ENCODE data around the gene COLEC11. TPM values are rescaled to one million over a fixed set of nuclear protein-coding genes. Genes with fewer than 3 reads are reported as not detected.
"Not testable (repeated sequence)": the region's sequence is repeated elsewhere in the genome, so short reads cannot be mapped to it uniquely, and the experiment has no call there.

COLEC11 gene
- total RNA-seq, 1 donor from 2014 or later, result not detected

DNA sequence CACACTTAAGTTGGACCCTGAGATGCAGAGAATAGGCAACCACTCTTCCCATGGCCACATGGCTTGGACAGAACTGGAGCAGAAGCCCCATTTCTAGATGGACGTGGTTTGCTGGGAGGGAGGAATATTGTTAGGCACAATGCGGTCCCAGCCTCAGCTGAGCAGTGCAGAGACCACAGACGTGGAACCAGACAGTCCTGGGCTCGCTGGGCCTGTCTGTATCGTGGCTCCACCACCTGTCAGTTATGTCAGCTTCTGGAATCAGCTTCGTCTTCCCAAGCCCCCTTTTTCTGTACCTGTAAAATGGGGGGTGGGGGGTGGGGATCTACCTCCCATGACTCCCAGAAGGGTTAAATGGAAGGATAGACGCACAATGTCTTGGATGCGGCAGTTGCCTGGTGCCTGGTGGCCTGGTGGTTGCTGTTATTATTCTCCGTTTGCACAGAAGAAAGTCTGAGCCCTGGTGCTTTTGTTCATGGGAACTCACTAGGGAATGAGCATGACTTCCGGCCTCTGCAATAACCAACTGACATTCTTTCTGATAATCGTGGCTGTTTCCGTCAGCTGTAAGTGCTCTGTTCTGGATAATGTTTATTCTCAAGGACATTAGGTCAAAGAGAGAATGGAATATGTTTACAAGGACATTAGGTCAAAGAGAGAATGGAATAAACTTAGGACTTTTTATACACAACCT, 31.4 kb downstream of the COLEC11 start:
- ATAC-seq, result peak; percentile 10

GRCh38 chr2:3626812-3627499, 32.0 kb downstream of the COLEC11 start:
- peak; percentile 28 for ATAC-seq

- ATAC-seq, result no peak
Observed at GRCh38 chr2:3627500-3628100, 32.7 kb downstream of the COLEC11 start.

- ATAC-seq, result no peak
Observed at GRCh38 chr2:3628241-3628679, 33.3 kb downstream of the COLEC11 start.

DNA sequence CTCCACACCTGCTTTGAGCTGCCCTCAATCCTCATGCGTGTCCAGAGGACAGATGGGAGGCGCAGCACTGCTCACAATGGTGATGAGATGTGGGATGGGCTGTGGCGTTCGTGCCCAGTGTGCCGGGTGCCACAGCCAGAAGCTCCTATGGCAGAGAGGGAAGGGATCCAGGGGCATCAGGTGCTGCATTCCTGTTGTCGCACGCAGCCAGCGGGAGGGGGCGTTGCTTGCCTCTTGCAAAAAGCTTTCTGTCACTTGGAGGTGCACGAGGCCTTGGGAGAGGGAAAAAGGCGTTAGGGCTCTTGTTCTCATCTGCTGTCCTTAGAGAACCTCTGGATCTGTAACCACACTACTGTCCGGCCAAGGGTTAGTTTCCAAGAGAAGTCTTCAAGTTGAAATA, 33.9 kb downstream of the COLEC11 start:
- no peak for ATAC-seq

DNA sequence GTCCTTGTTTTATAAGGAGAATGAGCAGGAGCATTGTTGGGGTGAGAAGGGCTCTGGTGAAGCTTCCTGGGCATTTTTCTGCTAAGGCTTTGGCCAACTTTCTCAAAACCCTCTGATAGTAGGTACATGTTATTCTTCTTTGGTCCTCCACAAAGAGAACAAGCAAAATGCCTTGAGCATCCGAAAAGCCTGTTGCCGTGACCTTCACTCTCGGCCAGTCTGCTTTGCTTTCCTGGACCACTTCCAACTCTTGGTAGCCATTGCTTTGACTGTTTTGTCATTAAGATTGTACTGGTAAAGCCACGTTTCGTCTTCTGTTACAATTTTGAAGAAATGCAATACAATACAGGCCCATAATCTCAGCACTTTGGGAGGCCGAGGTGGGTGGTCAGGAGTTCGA, 35.7 kb downstream of the COLEC11 start:
- no peak for ATAC-seq

- no peak for ATAC-seq
Observed at GRCh38 chr2:3631161-3631850, 36.4 kb downstream of the COLEC11 start.

GRCh38 chr2:3631851-3632659, 37.1 kb downstream of the COLEC11 start:
- ATAC-seq, result no peak

- ATAC-seq, result peak; percentile 69
Observed at GRCh38 chr2:3633089-3633981, 38.4 kb downstream of the COLEC11 start.

- ATAC-seq, result no peak
Observed at GRCh38 chr2:3633982-3634595, 39.2 kb downstream of the COLEC11 start.

- ATAC-seq, result no peak
Observed at GRCh38 chr2:3634596-3635121, 39.7 kb downstream of the COLEC11 start.

DNA sequence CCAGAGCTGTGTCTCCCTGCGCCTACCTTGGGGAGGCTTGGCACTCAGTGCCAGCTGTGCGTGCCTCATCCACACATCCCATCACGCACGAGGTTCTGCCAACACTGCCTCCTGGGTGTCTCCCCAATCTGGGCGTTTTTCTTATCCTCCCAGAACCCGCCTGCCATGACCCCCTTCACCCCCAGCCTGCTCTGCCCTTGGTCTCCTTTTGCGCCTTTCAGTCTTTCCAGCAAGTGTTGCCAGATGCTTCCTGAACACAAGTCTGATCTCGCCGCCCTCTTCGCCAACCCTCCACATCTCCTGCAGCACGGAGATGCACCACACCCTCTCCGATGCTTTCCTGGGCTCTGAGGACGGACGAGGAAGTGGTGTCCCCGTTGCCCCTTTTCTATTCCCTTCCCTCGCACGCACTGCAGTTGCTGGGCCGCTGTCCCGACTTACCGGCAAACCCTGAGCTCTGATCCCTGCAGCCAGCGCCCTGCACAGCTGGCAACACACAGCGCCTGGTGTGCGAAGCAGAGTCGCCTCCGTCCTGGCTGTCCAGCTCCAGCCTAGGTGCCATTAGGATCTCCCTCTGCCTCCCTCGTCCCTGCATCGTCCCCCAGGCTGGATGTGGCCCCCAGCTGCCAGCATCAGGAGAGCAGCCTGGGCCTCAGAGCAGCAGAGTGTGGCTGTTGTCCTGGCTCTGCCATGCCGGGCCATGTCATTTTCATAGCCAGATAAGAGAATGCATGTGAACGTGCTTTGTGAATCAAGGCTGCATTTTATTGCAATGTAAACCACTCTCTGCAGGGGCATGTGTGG, 40.5 kb downstream of the COLEC11 start:
- no peak for ATAC-seq

- ATAC-seq, result not testable (repeated sequence)
Observed at GRCh38 chr2:3635975-3636327, 41.0 kb downstream of the COLEC11 start.

DNA sequence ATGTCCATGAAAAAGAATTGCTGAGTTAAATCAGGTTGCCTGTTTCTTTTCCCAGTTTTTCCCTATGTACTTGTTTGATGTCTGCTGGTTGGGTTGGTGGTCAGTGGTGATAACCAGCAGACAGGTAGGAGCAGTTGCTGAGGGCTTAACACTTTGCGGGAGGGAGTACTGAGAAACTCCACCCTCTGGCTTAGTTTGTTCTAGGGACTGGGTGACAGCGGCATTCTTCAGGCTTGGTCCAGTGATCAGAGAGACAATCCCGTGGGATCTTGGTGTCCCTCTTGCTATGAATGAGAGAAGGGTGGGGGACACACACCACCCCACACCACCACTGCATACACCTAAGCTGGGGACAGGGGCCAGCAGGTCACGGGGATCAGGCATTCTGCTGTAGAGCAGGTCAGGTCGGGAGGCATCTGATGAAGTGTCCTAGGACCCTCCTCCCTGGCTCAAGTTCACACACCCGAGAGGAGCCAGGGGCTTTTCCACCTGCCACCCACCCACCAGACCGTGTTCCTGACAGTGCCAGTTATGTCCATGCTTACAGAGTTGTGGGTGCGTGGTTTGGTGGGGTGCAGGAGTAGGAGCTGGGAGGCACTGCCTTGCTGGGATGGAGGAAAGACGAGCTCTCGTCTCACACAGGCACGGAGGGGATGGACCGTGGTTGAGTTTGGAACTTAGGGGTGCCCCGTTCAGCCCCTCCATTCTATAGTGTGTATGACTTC, 41.8 kb downstream of the COLEC11 start:
- no peak for ATAC-seq

DNA sequence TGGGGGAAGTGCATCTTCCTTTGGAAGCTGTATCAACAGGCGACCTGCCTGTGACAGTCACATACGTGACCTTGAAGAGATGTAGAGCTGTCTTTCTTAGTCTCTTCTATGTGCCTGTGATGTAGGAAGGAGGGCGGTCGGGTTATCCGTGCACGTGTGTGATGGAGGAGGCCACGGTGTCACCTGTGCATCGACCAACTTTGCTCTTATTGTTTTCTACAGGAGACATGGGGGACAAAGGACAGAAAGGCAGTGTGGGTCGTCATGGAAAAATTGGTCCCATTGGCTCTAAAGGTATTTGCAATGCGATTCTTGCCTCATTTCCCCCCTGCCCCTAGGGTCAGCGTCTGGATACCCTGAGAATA, 42.4 kb downstream of the COLEC11 start:
- no peak for ATAC-seq

DNA sequence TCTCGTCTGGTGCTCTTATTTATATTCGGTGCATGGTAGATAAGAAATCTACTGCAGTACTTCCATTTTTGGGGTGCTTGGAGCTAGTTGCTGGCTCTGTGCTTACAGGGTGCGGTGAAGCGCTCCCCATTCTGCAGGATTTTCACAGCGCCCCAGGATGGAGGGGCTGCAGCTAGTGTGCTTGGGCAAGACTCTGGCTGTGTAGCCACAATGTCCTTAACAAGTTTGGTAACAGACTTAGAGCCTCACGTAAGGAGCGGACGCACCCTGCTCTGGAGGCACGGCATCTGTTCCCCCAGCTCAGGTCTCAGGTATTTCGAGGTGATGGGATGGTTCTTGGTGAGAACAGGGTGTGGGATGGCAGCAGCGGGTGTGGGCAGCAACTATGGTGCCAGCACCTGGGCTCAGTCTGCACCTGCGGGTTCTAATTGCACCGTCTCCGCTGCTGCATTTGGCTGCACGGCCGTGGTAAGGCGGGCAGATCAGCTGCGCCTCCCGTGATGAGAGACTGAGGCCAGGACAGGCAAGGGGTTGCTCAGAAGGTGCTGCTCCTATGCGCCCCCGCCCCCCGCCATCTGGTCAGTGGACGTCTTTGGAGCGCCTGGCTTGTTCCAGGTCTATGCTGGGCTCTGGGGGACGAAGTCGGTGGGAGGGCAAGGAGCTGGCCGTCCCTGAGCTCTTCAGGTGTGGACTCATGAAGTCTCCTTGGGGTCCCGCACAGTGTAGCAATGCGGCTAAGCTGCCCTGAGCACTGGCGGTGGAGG, 43.0 kb downstream of the COLEC11 start:
- no peak for ATAC-seq

DNA sequence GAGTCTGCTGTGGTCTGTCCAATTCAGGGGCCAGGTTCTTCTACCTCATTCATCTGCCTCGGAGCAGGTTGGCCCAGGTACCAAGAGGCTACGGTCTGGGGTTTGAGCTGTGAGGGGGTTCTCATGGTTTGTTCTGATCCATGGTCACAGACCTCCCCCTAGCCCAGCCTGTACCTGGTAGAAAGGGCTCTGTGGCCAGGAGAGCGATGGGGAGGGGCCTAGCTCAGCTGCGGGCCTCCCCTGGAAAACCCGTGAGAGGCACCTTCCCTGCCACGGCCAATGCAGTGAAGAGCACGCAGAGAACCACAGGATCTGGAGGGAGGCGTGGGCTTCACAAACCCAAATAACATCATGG, 43.5 kb downstream of the COLEC11 start:
- no peak for ATAC-seq

DNA sequence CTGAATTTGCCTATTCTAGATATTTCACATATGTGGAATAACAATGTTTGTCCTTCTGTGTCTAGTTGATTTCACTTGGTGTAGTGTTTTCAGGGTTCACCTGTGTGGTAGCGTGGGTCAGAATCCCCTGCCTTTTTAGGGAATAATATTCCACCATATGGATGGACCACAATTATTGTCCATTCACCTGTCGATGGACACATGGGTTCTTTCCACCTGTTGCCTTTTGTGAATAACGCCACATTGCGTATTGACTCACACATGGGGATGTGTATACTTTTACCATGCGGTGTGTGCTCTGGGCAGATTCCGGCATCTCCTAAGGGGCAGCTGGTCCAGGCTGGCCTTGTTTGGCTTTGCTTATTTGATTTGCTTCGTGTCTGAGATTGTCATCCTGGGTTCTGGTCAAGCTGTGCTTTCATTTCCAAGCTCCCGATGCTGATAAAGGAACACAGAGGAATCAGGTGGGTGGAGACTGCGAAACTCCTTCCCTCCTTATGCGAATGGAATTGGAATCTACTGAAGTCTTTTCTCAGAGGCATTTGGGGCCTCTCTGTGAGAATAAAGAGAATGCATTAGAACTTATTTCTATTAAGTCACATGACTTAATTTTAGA, 44.2 kb downstream of the COLEC11 start:
- no peak for ATAC-seq

Data from esophagus mucosa (tissue), 1 donor.